H9 (cell line): Measurements from ENCODE around the gene RCC1. TPM values are rescaled to one million over a fixed set of nuclear protein-coding genes. Genes with fewer than 3 reads are reported as not detected.
A peak's percentile ranks its signal among the peaks of the same experiment; 100 is the strongest.

ENCODE experiments used
- DNase-seq: peaks from one replicate; pipeline ENCODE4 v3.0.0-alpha.2; 2017
- H2AFZ ChIP-seq: one replicate; pipeline ENCODE4 v1.6.1; 2013; ENCODE audit warnings: mild to moderate bottlenecking, low read length, control low read depth, moderate library complexity
- H2AK5ac ChIP-seq: 2 replicates; pipeline ENCODE4 v1.6.1; 2013; ENCODE audit warnings: low read length, control low read depth, mixed read lengths; ENCODE audit not compliant: insufficient read length
- H2BK120ac ChIP-seq: one replicate; pipeline ENCODE4 v1.6.1; 2013; ENCODE audit warnings: low read depth, mild to moderate bottlenecking, low read length, control low read depth, inconsistent platforms; ENCODE audit not compliant: poor library complexity, severe bottlenecking
- H2BK12ac ChIP-seq: 2 replicates; pipeline ENCODE4 v1.6.1; 2013; ENCODE audit warnings: low read length, control low read depth, mixed read lengths, low read depth; ENCODE audit not compliant: insufficient read length
- H2BK15ac ChIP-seq: 2 replicates; pipeline ENCODE4 v1.6.1; 2013; ENCODE audit warnings: low read depth, low read length, control low read depth
- H2BK20ac ChIP-seq: one replicate; pipeline ENCODE4 v1.6.1; 2013; ENCODE audit warnings: low read depth, mild to moderate bottlenecking, low read length, control low read depth, inconsistent platforms; ENCODE audit not compliant: poor library complexity, severe bottlenecking
- H2BK5ac ChIP-seq: 2 replicates; pipeline ENCODE4 v1.6.1; 2013; ENCODE audit warnings: low read length, control low read depth, mixed read lengths; ENCODE audit not compliant: insufficient read length
- H3K14ac ChIP-seq: 2 replicates; pipeline ENCODE4 v1.6.1; 2013; ENCODE audit warnings: low read length, control low read depth; ENCODE audit not compliant: insufficient read depth
- H3K18ac ChIP-seq: 2 replicates; pipeline ENCODE4 v1.6.1; 2013; ENCODE audit warnings: low read depth, mild to moderate bottlenecking, mixed read lengths, low read length, control low read depth; ENCODE audit not compliant: insufficient read length
- H3K23ac ChIP-seq: 2 replicates; pipeline ENCODE4 v1.6.1; 2013; ENCODE audit warnings: low read length, control low read depth, mixed read lengths, low read depth; ENCODE audit not compliant: insufficient read length
- H3K23me2 ChIP-seq: 2 replicates; pipeline ENCODE4 v1.6.1; 2013; ENCODE audit warnings: low read depth, mild to moderate bottlenecking, mixed read lengths, low read length, control low read depth; ENCODE audit not compliant: insufficient read length, poor library complexity, severe bottlenecking
- H3K27ac ChIP-seq: 2 replicates; pipeline ENCODE4 v1.5.1; 2013; ENCODE audit warnings: low read length, control low read depth, mixed read lengths, low read depth; ENCODE audit not compliant: insufficient read length
- H3K27me3 ChIP-seq: 2 replicates; pipeline ENCODE4 v1.6.1; 2013; ENCODE audit warnings: low read length, control low read depth, inconsistent platforms; ENCODE audit not compliant: insufficient read depth
- H3K4ac ChIP-seq: 2 replicates; pipeline ENCODE4 v1.6.1; 2013; ENCODE audit warnings: low read depth, mild to moderate bottlenecking, control low read depth, inconsistent platforms, low read length, moderate library complexity
- H3K4me1 ChIP-seq: 2 replicates; pipeline ENCODE4 v1.6.1; 2013; ENCODE audit warnings: low read length, control low read depth, inconsistent platforms; ENCODE audit not compliant: insufficient read depth
- H3K4me2 ChIP-seq: 2 replicates; pipeline ENCODE4 v1.6.1; 2013; ENCODE audit warnings: low read length, control low read depth, mixed read lengths; ENCODE audit not compliant: insufficient read length, insufficient read depth
- H3K56ac ChIP-seq: 2 replicates; pipeline ENCODE4 v1.6.1; 2013; ENCODE audit warnings: low read depth, mild to moderate bottlenecking, mixed read lengths, low read length, control low read depth; ENCODE audit not compliant: insufficient read length
- H3K79me1 ChIP-seq: 2 replicates; pipeline ENCODE4 v1.6.1; 2013; ENCODE audit warnings: low read depth, mild to moderate bottlenecking, moderate library complexity, low read length, control low read depth, inconsistent platforms; ENCODE audit not compliant: insufficient read depth, poor library complexity, severe bottlenecking
- H3K79me2 ChIP-seq: 2 replicates; pipeline ENCODE4 v1.6.1; 2013; ENCODE audit warnings: low read length, control low read depth, inconsistent platforms; ENCODE audit not compliant: insufficient read depth
- H3K9ac ChIP-seq: 2 replicates; pipeline ENCODE4 v1.6.1; 2013; ENCODE audit warnings: low read length, control low read depth, mixed read lengths; ENCODE audit not compliant: insufficient read length; ENCODE audit errors: extremely low read depth
- H3K9me3 ChIP-seq: one replicate; pipeline ENCODE4 v1.6.1; 2013; ENCODE audit warnings: low read depth, low read length, inconsistent platforms; ENCODE audit not compliant: control insufficient read depth
- H3T11ph ChIP-seq: one replicate; pipeline ENCODE4 v1.6.1; 2013; ENCODE audit warnings: mild to moderate bottlenecking, low read length, control low read depth, inconsistent platforms
- H4K20me1 ChIP-seq: one replicate; pipeline ENCODE4 v1.6.1; 2013; ENCODE audit not compliant: control insufficient read depth, insufficient read length, insufficient read depth
- H4K5ac ChIP-seq: 2 replicates; pipeline ENCODE4 v1.6.1; 2013; ENCODE audit warnings: low read depth, mild to moderate bottlenecking, mixed read lengths, low read length, control low read depth; ENCODE audit not compliant: insufficient read length
- H4K8ac ChIP-seq: replicated peaks from 2 replicates; pipeline ENCODE4 v1.6.1; 2013; ENCODE audit warnings: low read length, control low read depth, mixed read lengths, low read depth; ENCODE audit not compliant: insufficient read length
- H4K91ac ChIP-seq: 2 replicates; pipeline ENCODE4 v1.6.1; 2013; ENCODE audit warnings: low read depth, mild to moderate bottlenecking, moderate library complexity, mixed read lengths, low read length, control low read depth; ENCODE audit not compliant: insufficient read length
- H3K27ac Mint-ChIP-seq, 3 experiments: 2 replicates in 2 of 3; 3 replicates in 1 of 3; pipeline ENCODE4 v1.8.0; 2020 to 2021; ENCODE audit warnings: mixed read lengths in 3 of 3, mild to moderate bottlenecking in 1 of 3, moderate library complexity in 1 of 3
- H3K27me3 Mint-ChIP-seq: 2 replicates; pipeline ENCODE4 v1.8.0; 2021; ENCODE audit warnings: low read depth, mild to moderate bottlenecking, moderate library complexity, mixed read lengths
- H3K36me3 Mint-ChIP-seq, 3 experiments: 2 replicates in 2 of 3; 3 replicates in 1 of 3; pipeline ENCODE4 v1.8.0; 2020 to 2021; ENCODE audit warnings: low read depth in 3 of 3, mixed read lengths in 3 of 3; ENCODE audit not compliant: insufficient read depth in 1 of 3
- H3K4me1 Mint-ChIP-seq, 2 experiments: 2 replicates each; pipeline ENCODE4 v1.8.0; 2020; ENCODE audit warnings: mixed read lengths in 2 of 2
- H3K4me3 Mint-ChIP-seq, 2 experiments: 2 replicates in 1 of 2; 3 replicates in 1 of 2; pipeline ENCODE4 v1.8.0; 2020 to 2021; ENCODE audit warnings: mild to moderate bottlenecking in 2 of 2, mixed read lengths in 2 of 2, moderate library complexity in 1 of 2
- H3K9me3 Mint-ChIP-seq, 2 experiments: 2 replicates in 1 of 2; 3 replicates in 1 of 2; pipeline ENCODE4 v1.8.0; 2020; ENCODE audit warnings: mild to moderate bottlenecking in 2 of 2, mixed read lengths in 2 of 2, moderate library complexity in 1 of 2
- CTCF ChIP-seq: fragments of 200-600 bp; sonication (generic); conservative IDR thresholded peaks from 3 replicates; pipeline ENCODE4 v1.8.0; 2021; ENCODE audit warnings: antibody characterized with exemption, mild to moderate bottlenecking
- WGBS: extraction: QIAGEN DNeasy Blood & Tissue Kit; methylation state at CpG from one replicate; pipeline ENCODE4 v1.1.7; 2013; ENCODE audit warnings: missing lambda C conversion rate, low lambda C conversion rate, mixed read lengths; ENCODE audit not compliant: insufficient read length; ENCODE audit errors: extremely low coverage; 5-methylcytosine and 5-hydroxymethylcytosine counted together
- total RNA-seq: library from RNA; stranded (reverse); gene quantifications from 2 replicates; pipeline ENCODE4 v1.2.1, GENCODE V29; 2021

Gene RCC1
- total RNA-seq, 1 experiment from 2014 or later = 93.6 TPM

- H3K9me3 Mint-ChIP-seq = no peaks in the 10 kb centered on the region
- no peak overlapping the region for H2BK15ac ChIP-seq
- no peak overlapping the region for H3K18ac ChIP-seq
- WGBS = no CpG with 5 or more reads among the region's 5 CpGs
- no peak overlapping the region for H3K9ac ChIP-seq
- no peaks in the 10 kb centered on the region for H3K27me3 Mint-ChIP-seq
- no peak for TF ChIP-seq CTCF
- H2BK5ac ChIP-seq = no peak overlapping the region
- no peak overlapping the region for H3K23ac ChIP-seq
- H3K79me2 ChIP-seq = no peaks in the 10 kb centered on the region
- H3K4me1 ChIP-seq = no peaks in the 10 kb centered on the region
- no peak overlapping the region for H2BK20ac ChIP-seq
- no peak overlapping the region for H2AK5ac ChIP-seq
- H4K91ac ChIP-seq = no peak overlapping the region
- no peaks in the 10 kb centered on the region for H3K4me1 Mint-ChIP-seq
- H3K4me3 Mint-ChIP-seq = no peak overlapping the region
- H3K9me3 ChIP-seq = no peaks in the 10 kb centered on the region
- H3K4me2 ChIP-seq = no peak overlapping the region
- H3K27ac Mint-ChIP-seq = peak overlapping the region in 1 of 3 experiments; percentile 12; a peak in 1 of 7 replicates
- no peaks in the 10 kb centered on the region for H3K79me1 ChIP-seq
- no peak overlapping the region for H2BK120ac ChIP-seq
- no peaks in the 10 kb centered on the region for H4K20me1 ChIP-seq
- peaks cover 24 to 80% (median 65%) of the 10 kb centered on the region in 3 experiments for H3K36me3 Mint-ChIP-seq
- H3T11ph ChIP-seq = no peak overlapping the region
- H3K23me2 ChIP-seq = no peaks in the 10 kb centered on the region
- DNase-seq = no peak
- no peaks in the 10 kb centered on the region for H3K27me3 ChIP-seq
- H2AFZ ChIP-seq = no peak overlapping the region
- no peak overlapping the region for H3K14ac ChIP-seq
- no peak overlapping the region for H4K5ac ChIP-seq
- no peak overlapping the region for H3K27ac ChIP-seq
- no peak overlapping the region for H4K8ac ChIP-seq
- H3K4ac ChIP-seq = no peak overlapping the region
- H3K56ac ChIP-seq = no peak overlapping the region
- no peak overlapping the region for H2BK12ac ChIP-seq
Measured at GRCh38 chr1:28480308-28480707, 25.5 kb upstream of the RCC1 start.
